Endothelial cell of umbilical vein (primary cell): ENCODE data around the gene INCENP.

Experiments
- TF ChIP-seq, protein P1 (sequence below), 2 donors: IDR thresholded peaks; 1 replicate in 1 of 2; 2 replicates in 1 of 2; pipeline ENCODE4 v1.5.1; 2011; ENCODE audit warnings: low read length in 2 of 2, mild to moderate bottlenecking in 2 of 2, moderate library complexity in 2 of 2, control low read depth in 1 of 2, inconsistent platforms in 1 of 2, low read depth in 1 of 2; ENCODE audit not compliant: insufficient read depth in 1 of 2; ENCODE audit errors: extremely low read depth in 1 of 2
- TF ChIP-seq, protein P2 (sequence below): IDR thresholded peaks from 2 replicates; pipeline ENCODE4 v1.6.1; 2011; ENCODE audit not compliant: insufficient read depth, insufficient read length

DNA sequence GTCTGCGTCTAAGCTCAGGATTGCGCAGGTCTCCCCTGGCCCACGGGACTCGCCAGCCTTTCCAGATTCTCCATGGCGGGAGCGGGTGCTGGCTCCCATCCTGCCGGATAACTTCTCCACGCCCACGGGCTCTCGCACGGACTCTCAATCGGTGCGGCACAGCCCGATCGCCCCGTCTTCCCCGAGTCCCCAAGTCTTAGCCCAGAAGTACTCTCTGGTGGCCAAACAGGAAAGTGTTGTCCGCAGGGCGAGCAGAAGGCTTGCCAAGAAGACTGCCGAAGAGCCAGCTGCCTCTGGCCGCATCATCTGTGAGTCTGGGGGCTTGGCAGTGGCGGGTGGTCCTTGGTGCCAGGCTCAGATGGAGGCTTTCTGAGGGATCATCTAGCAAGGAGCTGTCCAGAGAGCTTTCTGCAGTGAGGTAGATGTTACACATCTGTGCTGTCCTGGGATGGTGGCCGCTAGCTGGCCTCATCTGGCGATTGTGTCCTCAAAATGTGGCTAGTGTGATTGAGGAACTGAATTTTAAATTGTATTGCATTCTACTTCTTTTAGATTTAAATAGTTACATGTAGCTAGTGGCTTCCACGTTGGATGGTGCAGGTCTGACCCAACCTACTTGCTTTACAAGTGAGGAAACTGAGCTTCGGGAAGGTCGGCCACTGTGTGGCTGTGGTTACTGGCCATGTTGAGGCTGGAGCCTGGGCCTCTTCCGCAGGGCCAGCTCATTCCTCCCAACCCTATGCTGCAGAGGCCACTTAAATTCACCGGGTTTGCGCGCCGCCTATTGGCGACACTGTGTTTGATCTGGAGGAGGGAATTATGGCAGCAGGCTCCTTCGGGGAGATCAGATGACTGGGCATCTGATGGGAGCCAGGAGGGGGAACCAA, 6.7 kb downstream of the INCENP start:
- TF ChIP-seq, protein P1, sequence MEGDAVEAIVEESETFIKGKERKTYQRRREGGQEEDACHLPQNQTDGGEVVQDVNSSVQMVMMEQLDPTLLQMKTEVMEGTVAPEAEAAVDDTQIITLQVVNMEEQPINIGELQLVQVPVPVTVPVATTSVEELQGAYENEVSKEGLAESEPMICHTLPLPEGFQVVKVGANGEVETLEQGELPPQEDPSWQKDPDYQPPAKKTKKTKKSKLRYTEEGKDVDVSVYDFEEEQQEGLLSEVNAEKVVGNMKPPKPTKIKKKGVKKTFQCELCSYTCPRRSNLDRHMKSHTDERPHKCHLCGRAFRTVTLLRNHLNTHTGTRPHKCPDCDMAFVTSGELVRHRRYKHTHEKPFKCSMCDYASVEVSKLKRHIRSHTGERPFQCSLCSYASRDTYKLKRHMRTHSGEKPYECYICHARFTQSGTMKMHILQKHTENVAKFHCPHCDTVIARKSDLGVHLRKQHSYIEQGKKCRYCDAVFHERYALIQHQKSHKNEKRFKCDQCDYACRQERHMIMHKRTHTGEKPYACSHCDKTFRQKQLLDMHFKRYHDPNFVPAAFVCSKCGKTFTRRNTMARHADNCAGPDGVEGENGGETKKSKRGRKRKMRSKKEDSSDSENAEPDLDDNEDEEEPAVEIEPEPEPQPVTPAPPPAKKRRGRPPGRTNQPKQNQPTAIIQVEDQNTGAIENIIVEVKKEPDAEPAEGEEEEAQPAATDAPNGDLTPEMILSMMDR (IDR thresholded peaks at IDR 0.05; ENCODE audit: extremely low read depth in 1 of 2, insufficient read depth in 1 of 2, low read depth in 1 of 2, low read length in 2 of 2): no peak
- TF ChIP-seq, protein P2, sequence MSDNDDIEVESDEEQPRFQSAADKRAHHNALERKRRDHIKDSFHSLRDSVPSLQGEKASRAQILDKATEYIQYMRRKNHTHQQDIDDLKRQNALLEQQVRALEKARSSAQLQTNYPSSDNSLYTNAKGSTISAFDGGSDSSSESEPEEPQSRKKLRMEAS: no peak
